ENCODE results near the gene PER2. TPM values are rescaled to one million over a fixed set of nuclear protein-coding genes. Genes with fewer than 3 reads are reported as not detected.
A peak's percentile ranks its signal among the peaks of the same experiment; 100 is the strongest.

The PER2 gene
- total and polyA plus RNA-seq, 9 of the 15 experiments (the other 6 are each of a cell fraction or from before 2014, with no cell fraction given): 1.1 to 10.3 (median 2.9) TPM

DNA sequence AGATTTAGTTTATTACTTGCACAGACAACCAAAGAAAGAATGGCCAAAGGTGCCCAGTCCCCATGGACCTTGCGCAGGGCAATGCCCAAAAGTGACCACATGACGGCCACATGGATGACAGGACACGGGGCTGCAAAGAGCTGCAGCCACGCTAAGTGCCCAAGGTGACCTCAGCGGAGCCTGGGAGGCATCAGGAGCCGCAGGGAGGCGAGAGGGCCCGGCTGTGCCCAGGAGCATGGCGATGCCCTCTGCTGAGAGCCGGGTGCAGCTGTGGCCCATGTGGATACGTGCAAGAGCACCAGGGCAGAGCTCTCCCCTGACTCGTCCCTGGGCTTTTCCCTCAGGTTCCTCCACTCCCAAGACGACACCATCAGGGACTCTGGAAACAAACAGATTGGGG is 63.3 kb downstream of the PER2 start:
- Histone ChIP-seq H3K79me2 (ENCODE audit: control insufficient read depth, insufficient read depth, low read length) (peaks cover 9% of the 10 kb centered on the region; the same call in 1 of the 3 replicates), H4K20me1 (replicated peaks; ENCODE audit: control insufficient read depth, insufficient read depth, low read length) (no peaks in the 10 kb centered on the region), H3K27me3 (ENCODE audit: control insufficient read depth in 2 of 2, insufficient read depth in 2 of 2, low read length in 2 of 2) (no peaks in the 10 kb centered on the region), H3K4me3 (no peak overlapping the region), H2AFZ (ENCODE audit: low read depth, low read length) (no peak overlapping the region), H3K27ac (ENCODE audit: extremely low read depth, low read depth, low read length) (no peak overlapping the region), H3K36me3 (ENCODE audit: control insufficient read depth, insufficient read depth, low read length) (peaks cover 34% of the 10 kb centered on the region; the same call in 2 of the 3 replicates), H3K9ac (ENCODE audit: insufficient read depth in 1 of 2, low read depth in 2 of 2, low read length in 2 of 2) (no peak overlapping the region), H3K4me1 (replicated peaks in 1 of 2; ENCODE audit: control insufficient read depth in 2 of 2, insufficient read depth in 2 of 2, low read length in 2 of 2) (peaks cover 0 to 6% of the 10 kb centered on the region in 2 experiments; a peak in 2 of 5 replicates), H3K4me2 (ENCODE audit: insufficient read depth, low read length) (no peak overlapping the region), H3K9me3 (replicated peaks; ENCODE audit: control insufficient read depth, insufficient read depth, low read depth, low read length) (no peaks in the 10 kb centered on the region), H3K9me1 (ENCODE audit: control insufficient read depth, insufficient read depth, low read length) (no peaks in the 10 kb centered on the region)
- no peak for FAIRE-seq
- BruUV-seq (replicated peaks): no TSS peak
- DNase-seq (ENCODE audit: extremely low read depth in 1 of 4, low spot score in 3 of 4): no peak
- in situ Hi-C loops (cut with MboI) (no loop called here), intact Hi-C loops (cut with micrococcal nuclease) (no loop called here)
- no peak for ATAC-seq
- 95% methylated on average over 11 of the region's 13 CpGs for WGBS (ENCODE audit: insufficient coverage, low coverage, missing lambda C conversion rate)
- TF ChIP-seq BCL6 (CRISPR knock-in tag; IDR thresholded peaks at IDR 0.05) (no peak), ZNF79 (CRISPR knock-in tag; IDR thresholded peaks at IDR 0.05; ENCODE audit: low read depth) (no peak), POLR2H (tag; IDR thresholded peaks at IDR 0.05; ENCODE audit: low read depth) (no peak), ZNF174 (CRISPR knock-in tag; IDR thresholded peaks at IDR 0.05) (no peak), CBFB (CRISPR knock-in tag; IDR thresholded peaks at IDR 0.05) (no peak)
- POLR2A ChIA-PET: no interaction called here
- CTCF ChIA-PET (ENCODE audit: low intra/inter-chr PET ratio): no interaction called here

DNA sequence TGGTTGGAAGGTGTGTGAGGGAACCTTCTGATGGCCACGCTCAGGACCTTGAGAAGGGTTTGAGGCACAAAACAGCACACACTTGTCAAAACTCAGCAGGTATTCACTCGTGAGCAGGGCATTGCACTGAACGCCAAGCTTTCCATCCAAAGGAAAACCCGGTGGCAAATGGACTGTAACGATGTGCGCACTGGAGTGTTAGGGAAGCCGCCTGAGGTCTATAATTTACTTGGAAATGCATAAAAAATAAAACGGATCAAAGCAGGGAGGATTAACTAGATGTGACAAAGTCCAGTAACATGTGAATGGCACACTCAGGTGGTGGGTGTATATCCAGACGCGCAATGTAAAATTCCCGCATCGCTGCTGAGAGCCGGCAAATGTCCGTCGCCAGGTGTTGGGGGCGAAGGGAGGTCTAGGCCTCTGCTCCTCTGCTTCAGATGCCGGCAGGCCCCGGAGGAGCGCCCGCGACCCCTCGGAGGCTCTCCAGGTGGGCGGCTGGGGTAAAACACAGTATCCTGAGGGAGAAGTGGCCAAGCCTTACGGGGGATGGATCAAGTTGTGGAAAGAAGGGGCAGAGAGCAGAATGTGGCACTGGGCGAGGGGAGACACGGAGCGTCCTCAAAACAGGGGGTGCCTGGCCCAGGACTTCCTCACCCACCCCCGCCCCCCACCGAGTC is 63.9 kb downstream of the PER2 start:
- H3K79me2 ChIP-seq (ENCODE audit: control insufficient read depth, insufficient read depth, low read length): 0 out of 3 replicates have a peak, but pooled peaks cover 4% of the 10 kb centered on the region
- 93% methylated on average over 15 of the region's 29 CpGs for WGBS (ENCODE audit: insufficient coverage, low coverage, missing lambda C conversion rate)
- ChIA-PET POLR2A (no interaction called here), CTCF (ENCODE audit: low intra/inter-chr PET ratio) (no interaction called here)
- TF ChIP-seq RBFOX2 (IDR thresholded peaks at IDR 0.05; ENCODE audit: low read depth, low read length) (0 out of 2 replicates have a peak, but pooled peaks have one; percentile 5), JUND (IDR thresholded peaks at IDR 0.05; ENCODE audit: borderline replicate concordance, low read depth, low read length) (no peak), JUND (tag; IDR thresholded peaks at IDR 0.05; ENCODE audit: borderline replicate concordance, low read depth, low read length) (no peak)
- intact Hi-C loops (cut with micrococcal nuclease) (no loop called here), in situ Hi-C loops (cut with MboI) (no loop called here)
- no peaks in the 10 kb centered on the region for H3K9me3 ChIP-seq (replicated peaks; ENCODE audit: control insufficient read depth, insufficient read depth, low read depth, low read length)
- H4K20me1 ChIP-seq (replicated peaks; ENCODE audit: control insufficient read depth, insufficient read depth, low read length): no peaks in the 10 kb centered on the region
- no peak for FAIRE-seq
- no peak for DNase-seq (ENCODE audit: extremely low read depth in 1 of 4, low spot score in 3 of 4)
- H3K9ac ChIP-seq (ENCODE audit: insufficient read depth in 1 of 2, low read depth in 2 of 2, low read length in 2 of 2): no peak overlapping the region
- H3K4me1 ChIP-seq (replicated peaks in 1 of 2; ENCODE audit: control insufficient read depth in 2 of 2, insufficient read depth in 2 of 2, low read length in 2 of 2): peaks cover 0 to 6% of the 10 kb centered on the region in 2 experiments; a peak in 2 of 5 replicates
- peaks cover 34% of the 10 kb centered on the region; the same call in 2 of the 3 replicates for H3K36me3 ChIP-seq (ENCODE audit: control insufficient read depth, insufficient read depth, low read length)
- no TSS peak for BruUV-seq (replicated peaks)
- no peak overlapping the region for H3K4me2 ChIP-seq (ENCODE audit: insufficient read depth, low read length)
- no peak overlapping the region for H2AFZ ChIP-seq (ENCODE audit: low read depth, low read length)
- ATAC-seq: no peak
- no peak overlapping the region for H3K4me3 ChIP-seq
- H3K27me3 ChIP-seq (ENCODE audit: control insufficient read depth in 2 of 2, insufficient read depth in 2 of 2, low read length in 2 of 2): no peaks in the 10 kb centered on the region
- H3K9me1 ChIP-seq (ENCODE audit: control insufficient read depth, insufficient read depth, low read length): no peaks in the 10 kb centered on the region
- H3K27ac ChIP-seq (ENCODE audit: extremely low read depth, low read depth, low read length): no peak overlapping the region

All from K562 (cell line).